ENCODE data around the gene KIF21B.

KIF21B gene

GRCh38 chr1:201023517-201023902 is at the start of gene KIF21B:
KIF21B (minus strand) TSS chr1:201023714; CDS start chr1:201023383, 331 bp downstream.
- peak; percentile 85 for DNase-seq (ENCODE audit: low read depth)

GRCh38 chr1:201072922-201073321 is 49.4 kb upstream of the KIF21B start:
- no peak for DNase-seq (ENCODE audit: low read depth)

GRCh38 chr1:201072149-201072548 is 48.6 kb upstream of the KIF21B start:
- no peak for DNase-seq (ENCODE audit: low read depth)

GRCh38 chr1:201069636-201070035 is 46.1 kb upstream of the KIF21B start:
- no peak for DNase-seq (ENCODE audit: low read depth)

- no peak for DNase-seq (ENCODE audit: low read depth)
These were observed 45.5 kb upstream of the KIF21B start for GRCh38 chr1:201068976-201069375.

GRCh38 chr1:201066986-201067385 is 43.5 kb upstream of the KIF21B start:
- no peak for DNase-seq (ENCODE audit: low read depth)

GRCh38 chr1:201065686-201066085 is 42.2 kb upstream of the KIF21B start:
- no peak for DNase-seq (ENCODE audit: low read depth)

- DNase-seq (ENCODE audit: low read depth), result no peak
These were observed 41.3 kb upstream of the KIF21B start for GRCh38 chr1:201064806-201065205.

- no peak for DNase-seq (ENCODE audit: low read depth)
These were observed 39.6 kb upstream of the KIF21B start for GRCh38 chr1:201063145-201063544.

- DNase-seq (ENCODE audit: low read depth), result no peak
These were observed 39.1 kb upstream of the KIF21B start for GRCh38 chr1:201062511-201063091.

GRCh38 chr1:201061886-201062285 is 38.4 kb upstream of the KIF21B start:
- no peak for DNase-seq (ENCODE audit: low read depth)

GRCh38 chr1:201061049-201061448 is 37.5 kb upstream of the KIF21B start:
- no peak for DNase-seq (ENCODE audit: low read depth)

- no peak for DNase-seq (ENCODE audit: low read depth)
These were observed 37.1 kb upstream of the KIF21B start for GRCh38 chr1:201060586-201060985.

GRCh38 chr1:201059871-201060555 is 36.5 kb upstream of the KIF21B start:
- no peak for DNase-seq (ENCODE audit: low read depth)

GRCh38 chr1:201059401-201059800 is 35.9 kb upstream of the KIF21B start:
- no peak for DNase-seq (ENCODE audit: low read depth)

GRCh38 chr1:201054091-201054543 is 30.6 kb upstream of the KIF21B start:
- DNase-seq (ENCODE audit: low read depth), result no peak

GRCh38 chr1:201053155-201053860 is 29.8 kb upstream of the KIF21B start:
- no peak for DNase-seq (ENCODE audit: low read depth)

- DNase-seq (ENCODE audit: low read depth), result no peak
These were observed 27.9 kb upstream of the KIF21B start for GRCh38 chr1:201051399-201051798.

GRCh38 chr1:201050515-201051277 is 27.2 kb upstream of the KIF21B start:
- DNase-seq (ENCODE audit: low read depth), result no peak

GRCh38 chr1:201049248-201049831 is 25.8 kb upstream of the KIF21B start:
- DNase-seq (ENCODE audit: low read depth), result no peak

GRCh38 chr1:201048521-201048920 is 25.0 kb upstream of the KIF21B start:
- DNase-seq (ENCODE audit: low read depth), result no peak

GRCh38 chr1:201044119-201044518 is 20.6 kb upstream of the KIF21B start:
- DNase-seq (ENCODE audit: low read depth), result no peak
